Karpas-422 (cell line): ENCODE results near the gene SCN5A. TPM values are rescaled to one million over a fixed set of nuclear protein-coding genes. Genes with fewer than 3 reads are reported as not detected.

Experiments
- DNase-seq: peaks from one replicate; pipeline ENCODE4 v3.0.0-alpha.2; 2015
- H2AFZ ChIP-seq: fragments of 200-600 bp; sonication (generic); 2 replicates; pipeline ENCODE4 v1.6.1; 2014; ENCODE audit warnings: antibody characterized with exemption, low read length, mixed read lengths
- H3K27ac ChIP-seq: fragments of 200-600 bp; sonication (generic); 2 replicates; pipeline ENCODE4 v1.5.1; 2014; ENCODE audit warnings: mild to moderate bottlenecking, low read length, moderate library complexity
- H3K27me3 ChIP-seq: fragments of 200-600 bp; sonication (generic); 2 replicates; pipeline ENCODE4 v1.6.1; 2014; ENCODE audit warnings: low read length, mixed read lengths
- H3K36me3 ChIP-seq: fragments of 200-600 bp; sonication (generic); 2 replicates; pipeline ENCODE4 v1.6.1; 2014; ENCODE audit warnings: low read length, mixed read lengths; ENCODE audit not compliant: insufficient read depth
- H3K4me1 ChIP-seq: fragments of 200-600 bp; sonication (generic); 2 replicates; pipeline ENCODE4 v1.6.1; 2014; ENCODE audit warnings: mild to moderate bottlenecking, low read length, mixed read lengths
- H3K4me2 ChIP-seq: fragments of 200-600 bp; sonication (generic); 2 replicates; pipeline ENCODE4 v1.6.1; 2014; ENCODE audit warnings: low read length, low read depth, mild to moderate bottlenecking; ENCODE audit not compliant: poor library complexity, severe bottlenecking
- H3K4me3 ChIP-seq: fragments of 200-600 bp; sonication (generic); 2 replicates; pipeline ENCODE4 v1.5.1; 2014; ENCODE audit warnings: mild to moderate bottlenecking, antibody characterized with exemption, low read length, mixed read lengths
- H3K79me2 ChIP-seq: fragments of 200-600 bp; sonication (generic); 2 replicates; pipeline ENCODE4 v1.6.1; 2014; ENCODE audit warnings: mild to moderate bottlenecking, low read length, mixed read lengths
- H3K9ac ChIP-seq: fragments of 200-600 bp; sonication (generic); 2 replicates; pipeline ENCODE4 v1.6.0; 2014; ENCODE audit warnings: low read length
- H3K9me2 ChIP-seq: fragments of 200-600 bp; sonication (generic), shearing (Covaris generic); replicated peaks from 2 replicates; pipeline ENCODE4 v1.6.0; 2014; ENCODE audit warnings: mild to moderate bottlenecking, low read length, moderate library complexity; ENCODE audit not compliant: insufficient read depth
- H3K9me3 ChIP-seq: fragments of 300-700, 200-600 bp; sonication (generic); 2 replicates; pipeline ENCODE4 v1.6.1; 2014; ENCODE audit warnings: low read length, mixed read lengths
- H4K20me1 ChIP-seq: fragments of 200-600 bp; sonication (generic); 2 replicates; pipeline ENCODE4 v1.6.1; 2014; ENCODE audit warnings: mild to moderate bottlenecking, antibody characterized with exemption, low read length, low read depth; ENCODE audit not compliant: insufficient read depth
- total RNA-seq: library from RNA; depleted of rRNA; stranded (reverse); fragments of >200 nt; shearing (Covaris generic); gene quantifications from 2 replicates; pipeline ENCODE4 v1.2.3, GENCODE V29; 2014; ENCODE audit warnings: low replicate concordance

Gene SCN5A
- total RNA-seq, 1 experiment from 2014 or later, result not detected

DNA sequence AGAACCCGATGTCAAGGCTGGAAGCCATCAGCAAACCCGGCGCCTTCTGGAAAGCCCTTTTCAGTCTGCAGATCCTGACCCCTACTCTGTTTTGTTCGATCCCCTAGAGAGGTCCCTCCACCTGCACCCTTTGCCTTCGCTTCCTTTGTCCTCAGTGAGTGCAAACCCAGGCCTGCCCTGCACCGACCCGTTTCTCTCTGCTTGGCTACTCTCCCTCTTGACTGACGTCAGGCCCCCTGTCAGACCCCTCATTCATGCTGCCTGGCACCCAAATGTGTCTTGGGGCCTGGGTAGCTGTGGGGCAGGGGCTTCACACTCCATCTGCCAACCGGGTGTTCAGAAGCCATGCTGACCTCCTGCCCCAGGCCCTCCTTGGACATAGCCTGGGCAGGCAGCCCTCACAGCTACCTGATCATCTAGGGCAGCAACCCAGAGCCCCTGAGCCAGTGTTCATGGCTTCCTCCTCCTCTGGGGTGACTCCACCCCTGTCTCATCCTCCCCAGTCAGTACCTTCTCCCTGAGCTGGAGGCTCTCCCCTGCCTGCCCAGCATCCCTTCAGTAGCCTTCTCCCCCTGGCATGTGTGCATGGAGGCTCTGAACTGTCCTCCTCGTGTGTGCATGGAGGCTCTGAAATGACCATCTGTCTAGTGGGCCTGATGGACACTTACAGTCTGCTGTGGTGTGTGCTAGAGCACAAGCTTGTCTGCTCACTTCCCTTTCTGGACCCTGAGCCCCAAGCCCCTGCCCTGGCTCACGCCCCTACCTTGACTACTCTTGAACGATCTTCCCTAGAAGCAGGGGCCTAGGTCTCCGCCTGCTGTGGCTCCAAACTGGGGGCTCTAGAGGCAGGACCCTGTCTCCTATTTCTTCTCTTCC lies 83.9 kb downstream of the SCN5A start:
- H2AFZ ChIP-seq, result no peak overlapping the region
- H3K4me2 ChIP-seq, result no peak overlapping the region
- H3K4me3 ChIP-seq, result no peak overlapping the region

DNA sequence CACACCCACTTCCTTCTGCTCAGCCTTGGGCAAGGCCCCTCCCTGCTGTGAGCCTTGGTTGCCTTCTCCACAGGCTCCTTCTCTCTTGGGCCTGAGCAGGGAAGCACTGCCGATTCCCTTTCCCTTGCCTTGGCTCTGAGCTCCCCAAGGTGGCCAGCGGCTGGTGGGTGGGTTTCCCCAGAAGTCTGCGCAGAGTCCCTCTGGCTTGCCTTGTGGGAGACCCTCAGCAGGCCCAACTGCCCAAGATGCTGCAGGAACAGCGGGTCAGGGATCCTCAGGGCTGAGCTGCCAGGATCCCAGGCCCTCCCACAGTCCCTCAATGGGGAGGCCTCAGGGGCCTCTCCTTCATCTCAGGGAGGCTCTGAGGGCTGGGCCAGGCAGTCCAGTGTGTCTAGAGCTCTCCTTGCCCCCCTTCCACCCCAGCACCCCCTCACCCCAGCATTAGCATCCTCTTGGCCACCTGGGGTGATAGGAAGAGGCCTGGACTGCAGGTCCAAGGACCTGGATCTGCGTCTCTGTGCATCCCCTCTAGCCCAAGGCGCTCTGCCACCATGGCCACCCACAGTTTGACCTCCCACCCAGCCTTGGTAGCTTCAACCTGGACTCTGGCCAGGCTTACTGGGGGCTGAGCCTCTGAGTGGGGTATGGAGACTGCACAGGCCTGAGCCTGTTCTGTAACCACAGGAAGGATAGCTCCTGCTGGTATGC lies 84.7 kb downstream of the SCN5A start:
- Histone ChIP-seq H3K27ac (no peak overlapping the region), H2AFZ (no peak overlapping the region), H3K79me2 (no peaks in the 10 kb centered on the region), H3K9ac (no peak overlapping the region), H3K4me1 (no peaks in the 10 kb centered on the region), H3K27me3 (no peaks in the 10 kb centered on the region; the same call in 1 of the 2 replicates), H3K4me2 (no peak overlapping the region), H3K9me2 (no peaks in the 10 kb centered on the region), H3K36me3 (no peaks in the 10 kb centered on the region), H4K20me1 (no peaks in the 10 kb centered on the region), H3K4me3 (no peak overlapping the region), H3K9me3 (no peaks in the 10 kb centered on the region)
- DNase-seq, result no peak

More for the DNA sequence above, 83.9 kb downstream of the SCN5A start:
- Histone ChIP-seq H3K27ac (no peak overlapping the region), H3K27me3 (no peaks in the 10 kb centered on the region; the same call in 1 of the 2 replicates), H4K20me1 (no peaks in the 10 kb centered on the region), H3K9me2 (no peaks in the 10 kb centered on the region), H3K9me3 (no peaks in the 10 kb centered on the region), H3K4me1 (no peaks in the 10 kb centered on the region), H3K9ac (no peak overlapping the region), H3K79me2 (no peaks in the 10 kb centered on the region), H3K36me3 (no peaks in the 10 kb centered on the region)
- DNase-seq, result no peak

DNA sequence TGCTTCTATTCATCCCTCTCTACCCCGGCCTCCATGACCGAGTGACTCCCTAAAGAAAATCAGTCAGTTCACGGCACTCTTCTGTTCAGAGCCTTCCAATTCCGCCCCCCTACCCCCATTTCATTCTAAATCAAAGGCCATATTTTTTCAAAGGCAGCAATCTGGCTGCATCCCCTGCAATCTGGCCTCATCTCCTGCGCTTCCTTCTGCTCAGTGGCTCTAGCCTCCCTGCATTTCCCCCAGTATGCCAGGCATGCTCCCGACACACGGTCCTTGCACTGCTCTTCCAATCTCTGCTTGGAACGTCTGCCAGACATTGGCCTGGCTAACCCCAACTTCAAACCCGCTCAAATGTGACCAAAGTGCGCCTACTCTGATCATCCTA lies 85.6 kb downstream of the SCN5A start:
- Histone ChIP-seq H3K79me2 (no peaks in the 10 kb centered on the region), H3K36me3 (no peaks in the 10 kb centered on the region), H3K4me2 (no peak overlapping the region), H4K20me1 (no peaks in the 10 kb centered on the region), H3K27me3 (no peaks in the 10 kb centered on the region), H3K9me3 (no peaks in the 10 kb centered on the region), H2AFZ (no peak overlapping the region), H3K4me3 (no peak overlapping the region), H3K9me2 (no peaks in the 10 kb centered on the region), H3K27ac (no peak overlapping the region), H3K4me1 (no peaks in the 10 kb centered on the region), H3K9ac (no peak overlapping the region)
- DNase-seq, result no peak

DNA sequence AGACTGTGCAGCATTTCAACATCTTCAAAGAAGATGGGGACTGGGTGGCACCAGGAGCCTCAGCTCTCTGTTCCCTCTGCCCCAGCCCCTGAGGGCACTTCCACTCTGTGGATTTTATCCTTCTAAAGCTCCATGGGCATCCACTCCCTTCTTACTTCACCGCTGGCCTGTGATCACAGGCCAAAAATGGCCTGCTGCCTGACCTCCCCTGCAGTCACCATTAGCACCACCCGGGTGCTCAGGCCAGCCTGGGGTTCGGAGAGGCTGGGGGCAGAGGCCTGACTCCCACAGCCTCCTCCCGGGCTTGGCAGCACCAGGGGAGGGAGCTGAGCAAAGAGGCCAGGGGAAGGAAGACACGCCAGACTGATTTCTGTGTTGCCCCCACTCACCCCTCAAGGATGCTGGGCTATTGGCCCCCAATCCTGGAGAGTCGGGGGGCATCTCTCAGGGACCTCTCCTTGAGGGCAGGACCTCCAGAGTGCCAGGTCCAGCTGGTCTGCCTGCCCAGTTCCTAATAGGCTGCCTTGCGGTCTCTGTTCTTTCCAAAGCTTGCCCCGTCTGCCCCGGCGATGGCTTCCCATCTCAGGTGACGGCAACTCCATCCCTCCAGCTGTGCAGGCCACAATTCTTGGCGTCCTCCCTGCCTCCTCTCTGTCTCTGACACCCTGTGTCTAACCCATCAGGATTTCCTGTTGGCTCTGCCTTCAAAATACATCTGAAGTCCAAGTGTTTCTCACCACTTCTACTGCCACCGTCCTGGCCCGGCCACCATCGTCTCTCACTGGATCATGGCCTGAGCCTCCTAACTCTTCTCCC lies 86.2 kb downstream of the SCN5A start:
- Histone ChIP-seq H3K36me3 (no peaks in the 10 kb centered on the region), H3K9me2 (no peaks in the 10 kb centered on the region), H4K20me1 (no peaks in the 10 kb centered on the region), H3K4me1 (no peaks in the 10 kb centered on the region), H3K27ac (no peak overlapping the region), H2AFZ (no peak overlapping the region), H3K4me3 (no peak overlapping the region), H3K9me3 (no peaks in the 10 kb centered on the region), H3K4me2 (no peak overlapping the region), H3K27me3 (no peaks in the 10 kb centered on the region), H3K9ac (no peak overlapping the region), H3K79me2 (no peaks in the 10 kb centered on the region)
- DNase-seq, result no peak

DNA sequence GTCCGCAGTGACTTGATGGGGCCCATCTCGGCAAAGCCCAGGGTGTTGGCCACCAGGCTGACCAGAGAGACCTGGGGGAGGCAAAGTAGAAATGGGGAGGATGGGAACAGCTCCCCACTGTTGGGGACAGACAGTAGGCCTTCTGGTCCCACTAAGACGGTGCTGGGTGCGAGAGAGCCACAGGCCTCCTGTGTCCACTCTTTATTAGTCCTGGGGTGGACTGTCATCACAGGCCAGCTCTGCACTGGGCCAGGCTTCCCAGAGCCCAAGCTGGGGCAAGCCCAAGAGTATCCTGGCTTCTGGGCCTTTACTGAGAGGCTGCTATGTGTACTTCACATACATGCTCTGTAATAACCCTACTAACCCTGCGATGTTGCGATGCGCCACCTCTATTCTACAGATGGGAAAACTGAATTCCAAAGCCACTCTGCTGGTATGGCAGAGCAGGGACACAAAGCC lies 87.0 kb downstream of the SCN5A start:
- H3K79me2 ChIP-seq, result no peaks in the 10 kb centered on the region

DNA sequence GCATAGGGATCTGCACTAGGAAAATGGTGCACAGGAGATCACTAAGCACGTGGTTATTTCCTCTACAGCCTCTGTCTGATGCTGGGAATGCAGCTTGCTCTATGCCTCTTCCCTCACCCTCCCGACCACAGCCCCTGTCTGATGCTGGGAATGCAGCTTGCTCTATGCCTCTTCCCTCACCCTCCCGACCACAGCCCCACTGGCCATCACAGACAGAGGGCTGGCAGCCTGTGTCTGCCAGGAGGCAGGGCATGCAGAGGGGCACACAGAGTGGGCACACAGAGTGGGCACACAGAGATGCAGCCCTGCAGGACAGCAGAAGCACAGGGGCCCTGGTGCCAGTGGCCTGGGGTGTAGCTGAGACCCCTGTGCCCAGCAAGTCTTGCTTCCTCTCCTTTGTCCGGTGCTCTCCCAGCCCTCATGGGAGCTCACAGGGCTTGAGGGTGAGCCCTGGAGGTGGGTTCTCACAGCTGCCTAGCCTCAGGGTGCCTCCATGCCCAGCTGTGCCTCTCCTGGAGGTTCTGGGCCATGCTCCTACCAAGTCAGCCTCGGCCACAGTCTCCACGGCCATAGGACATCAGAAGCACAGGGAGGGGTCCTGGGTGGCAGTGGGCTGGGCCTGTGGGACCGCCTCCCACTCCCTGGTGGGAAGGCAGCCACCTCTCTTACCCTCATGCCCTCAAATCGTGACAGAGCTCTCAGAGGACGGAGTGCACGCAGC lies 87.6 kb downstream of the SCN5A start:
- H3K27ac ChIP-seq, result no peak overlapping the region
- DNase-seq, result no peak
- no peaks in the 10 kb centered on the region for H3K79me2 ChIP-seq
- H3K9ac ChIP-seq, result no peak overlapping the region
- no peaks in the 10 kb centered on the region for H3K9me3 ChIP-seq
- H4K20me1 ChIP-seq, result no peaks in the 10 kb centered on the region
- no peak overlapping the region for H3K4me2 ChIP-seq
- H3K36me3 ChIP-seq, result no peaks in the 10 kb centered on the region
- H2AFZ ChIP-seq, result no peak overlapping the region
- no peaks in the 10 kb centered on the region for H3K9me2 ChIP-seq
- H3K4me1 ChIP-seq, result no peaks in the 10 kb centered on the region
- H3K27me3 ChIP-seq, result no peaks in the 10 kb centered on the region
- no peak overlapping the region for H3K4me3 ChIP-seq

More for the DNA sequence above, 87.0 kb downstream of the SCN5A start:
- H3K4me3 ChIP-seq, result no peak overlapping the region
- H2AFZ ChIP-seq, result no peak overlapping the region
- no peak for DNase-seq
- H3K4me1 ChIP-seq, result no peaks in the 10 kb centered on the region
- no peaks in the 10 kb centered on the region for H3K9me2 ChIP-seq
- no peaks in the 10 kb centered on the region for H3K9me3 ChIP-seq
- H3K36me3 ChIP-seq, result no peaks in the 10 kb centered on the region
- no peak overlapping the region for H3K9ac ChIP-seq
- no peaks in the 10 kb centered on the region for H3K27me3 ChIP-seq
- H3K4me2 ChIP-seq, result no peak overlapping the region
- no peaks in the 10 kb centered on the region for H4K20me1 ChIP-seq
- H3K27ac ChIP-seq, result no peak overlapping the region

DNA sequence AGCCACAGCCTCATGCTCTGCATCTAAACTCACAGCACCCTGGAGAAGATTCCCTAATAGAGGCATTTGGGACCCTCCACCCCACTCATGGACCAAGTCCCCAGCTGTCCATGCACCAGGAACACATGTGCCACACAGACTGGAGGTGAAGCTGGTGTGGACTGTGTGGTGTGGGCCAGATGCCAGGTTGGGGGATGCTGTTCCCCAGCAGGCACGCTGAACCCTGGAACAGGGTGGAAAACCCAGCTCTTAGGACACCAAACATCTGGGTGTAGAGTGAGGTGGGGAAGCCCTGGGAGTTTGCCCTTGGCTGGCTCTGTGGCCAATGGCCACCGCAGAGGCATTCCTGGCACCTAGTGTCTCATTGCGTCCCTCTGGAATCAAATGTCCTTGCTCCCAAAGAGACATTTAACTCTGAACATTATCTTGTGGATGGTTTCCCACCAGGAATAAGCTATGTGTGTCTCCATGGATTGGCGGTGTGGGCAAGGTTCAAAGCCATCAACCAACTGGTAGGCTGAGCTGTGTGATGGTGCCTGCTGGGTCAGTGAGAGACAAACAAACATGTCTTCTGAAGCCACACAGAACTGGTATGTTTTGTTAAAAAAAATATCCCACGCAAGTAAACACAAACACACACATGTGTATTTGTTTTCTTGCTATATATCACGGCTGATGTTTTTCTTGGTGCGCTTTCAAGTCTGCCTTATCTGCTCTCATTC lies 88.3 kb downstream of the SCN5A start:
- H3K4me1 ChIP-seq, result no peaks in the 10 kb centered on the region
- DNase-seq, result no peak
- no peaks in the 10 kb centered on the region for H4K20me1 ChIP-seq
- no peaks in the 10 kb centered on the region for H3K36me3 ChIP-seq
- H3K4me2 ChIP-seq, result no peak overlapping the region
- no peaks in the 10 kb centered on the region for H3K9me3 ChIP-seq
- H2AFZ ChIP-seq, result no peak overlapping the region
- no peak overlapping the region for H3K27ac ChIP-seq
- H3K4me3 ChIP-seq, result no peak overlapping the region
- H3K27me3 ChIP-seq, result no peaks in the 10 kb centered on the region
- no peaks in the 10 kb centered on the region for H3K9me2 ChIP-seq
- no peaks in the 10 kb centered on the region for H3K79me2 ChIP-seq
- H3K9ac ChIP-seq, result no peak overlapping the region
